Measurements from ENCODE around the gene TGFBI. TPM values are rescaled to one million over a fixed set of nuclear protein-coding genes. Genes with fewer than 3 reads are reported as not detected.
A peak's percentile ranks its signal among the peaks of the same experiment; 100 is the strongest.

The TGFBI gene
- polyA plus RNA-seq, 3 donors, result 480 to 653 (median 565) TPM

DNA sequence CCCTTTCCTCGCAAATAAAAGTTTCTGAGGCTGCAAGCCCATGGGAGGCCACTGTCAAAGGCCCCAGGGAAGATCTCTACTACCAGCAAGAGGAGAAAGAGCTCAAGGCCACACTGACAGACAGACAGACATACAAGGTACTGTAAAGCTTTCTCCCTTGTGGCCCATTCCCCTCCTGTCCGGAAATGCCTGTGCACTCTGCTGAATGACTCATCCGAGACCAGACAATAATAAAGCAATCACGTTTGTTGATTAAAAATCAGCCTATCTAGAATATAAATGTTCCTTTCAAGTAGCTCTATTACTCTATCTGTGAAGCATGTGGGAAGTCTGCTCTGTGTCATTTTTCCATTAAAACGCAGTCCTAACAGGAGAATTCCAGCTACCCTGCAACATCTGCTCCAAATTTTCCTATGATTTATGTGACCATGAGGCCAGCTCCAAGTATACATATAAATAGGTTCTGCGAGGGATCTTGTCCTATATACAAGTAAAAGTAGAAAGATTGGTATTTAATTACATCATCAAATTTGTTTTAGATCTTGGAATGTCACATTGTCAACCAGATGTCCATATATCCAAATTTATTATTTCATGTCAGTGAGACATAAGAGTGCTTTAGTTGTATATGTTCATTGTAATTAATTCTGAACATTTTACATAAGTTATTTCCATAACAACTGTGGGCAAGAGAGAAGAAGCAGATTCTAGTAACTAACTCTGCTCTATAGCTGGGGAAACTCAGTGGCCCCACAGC, 34.7 kb upstream of the TGFBI start:
- no peaks in the 10 kb centered on the region for H3K9me3 ChIP-seq (replicated peaks in 1 of 2; ENCODE audit: control insufficient read depth in 1 of 2, insufficient read depth in 1 of 2, low read length in 2 of 2)
- no peak overlapping the region for H3K9ac ChIP-seq (ENCODE audit: insufficient read depth, low read length, poor library complexity, severe bottlenecking)
- DNase-seq, result no peak
- H2AFZ ChIP-seq (ENCODE audit: insufficient read depth, low read depth, low read length, poor library complexity, severe bottlenecking), result no peak overlapping the region
- Mint-ChIP-seq H3K27me3 (ENCODE audit: low read depth in 3 of 3) (peaks cover 3 to 21% (median 7%) of the 10 kb centered on the region in 3 donors), H3K4me1 (peaks cover 34% of the 10 kb centered on the region), H3K36me3 (peaks cover 0 to 3% of the 10 kb centered on the region in 2 donors), H3K27ac (no peak overlapping the region), H3K9me3 (no peaks in the 10 kb centered on the region), H3K4me3 (no peak overlapping the region)
- H3K4me1 ChIP-seq (ENCODE audit: control insufficient read depth in 1 of 2, insufficient read depth in 2 of 2, low read length in 2 of 2), result peaks cover 21 to 40% of the 10 kb centered on the region in 2 donors
- intact Hi-C loops (cut with micrococcal nuclease), result loop anchor here in 1 of 2 donors (5.0 kb wide), 1 partner anchor 33 kb away; the partner anchor contains the start of gene TGFBI
- no peaks in the 10 kb centered on the region for H3K36me3 ChIP-seq (replicated peaks in 1 of 2; ENCODE audit: control insufficient read depth in 1 of 2, insufficient read depth in 2 of 2, low read length in 2 of 2)
- no peaks in the 10 kb centered on the region for H3K27me3 ChIP-seq (ENCODE audit: control insufficient read depth in 2 of 2, insufficient read depth in 2 of 2, low read length in 2 of 2)
- no peaks in the 10 kb centered on the region for H4K20me1 ChIP-seq (ENCODE audit: insufficient read depth, low read length)
- H3K79me2 ChIP-seq (ENCODE audit: insufficient read depth, low read length), result no peaks in the 10 kb centered on the region
- TF ChIP-seq, protein P1, sequence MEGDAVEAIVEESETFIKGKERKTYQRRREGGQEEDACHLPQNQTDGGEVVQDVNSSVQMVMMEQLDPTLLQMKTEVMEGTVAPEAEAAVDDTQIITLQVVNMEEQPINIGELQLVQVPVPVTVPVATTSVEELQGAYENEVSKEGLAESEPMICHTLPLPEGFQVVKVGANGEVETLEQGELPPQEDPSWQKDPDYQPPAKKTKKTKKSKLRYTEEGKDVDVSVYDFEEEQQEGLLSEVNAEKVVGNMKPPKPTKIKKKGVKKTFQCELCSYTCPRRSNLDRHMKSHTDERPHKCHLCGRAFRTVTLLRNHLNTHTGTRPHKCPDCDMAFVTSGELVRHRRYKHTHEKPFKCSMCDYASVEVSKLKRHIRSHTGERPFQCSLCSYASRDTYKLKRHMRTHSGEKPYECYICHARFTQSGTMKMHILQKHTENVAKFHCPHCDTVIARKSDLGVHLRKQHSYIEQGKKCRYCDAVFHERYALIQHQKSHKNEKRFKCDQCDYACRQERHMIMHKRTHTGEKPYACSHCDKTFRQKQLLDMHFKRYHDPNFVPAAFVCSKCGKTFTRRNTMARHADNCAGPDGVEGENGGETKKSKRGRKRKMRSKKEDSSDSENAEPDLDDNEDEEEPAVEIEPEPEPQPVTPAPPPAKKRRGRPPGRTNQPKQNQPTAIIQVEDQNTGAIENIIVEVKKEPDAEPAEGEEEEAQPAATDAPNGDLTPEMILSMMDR (IDR thresholded peaks at IDR 0.05), result no peak
- no peak overlapping the region for H3K4me3 ChIP-seq (replicated peaks in 1 of 3; ENCODE audit: low read depth in 2 of 3, low read length in 3 of 3)
- WGBS (ENCODE audit: insufficient coverage), result 89% methylated on average over 1 of the region's 6 CpGs
- H3K4me2 ChIP-seq (replicated peaks; ENCODE audit: extremely low read depth, low read length, poor library complexity, severe bottlenecking), result no peak overlapping the region
- no peak overlapping the region for H3K27ac ChIP-seq (ENCODE audit: low read depth in 1 of 2, low read length in 2 of 2)

DNA sequence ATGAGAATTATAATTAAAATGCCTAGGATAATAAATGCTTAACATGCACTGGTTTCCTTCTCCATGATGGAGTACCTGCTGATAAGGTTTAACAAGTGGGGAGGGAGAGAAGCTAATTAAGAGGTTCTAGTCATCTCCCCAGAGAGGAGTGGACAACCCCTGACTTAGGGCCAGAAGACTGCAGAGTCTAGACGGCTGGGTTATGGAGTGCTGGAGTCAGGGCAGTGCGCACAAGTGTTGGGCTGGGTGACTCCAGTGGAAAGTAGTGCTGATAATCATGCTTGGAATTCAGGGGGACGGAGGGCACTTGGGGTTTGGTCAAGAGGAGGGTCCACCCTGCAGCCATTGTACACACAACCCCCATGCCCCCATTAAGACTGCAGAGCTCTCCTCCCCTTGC, 32.8 kb upstream of the TGFBI start:
- H3K27ac Mint-ChIP-seq, result peak overlapping the region in 1 of 7 donors; percentile 3
- intact Hi-C loops (cut with micrococcal nuclease), result loop anchor here in 1 of 2 donors (5.0 kb wide), 1 partner anchor 36 kb away; no protein-coding TSS in a partner anchor
- Histone ChIP-seq H3K9ac (ENCODE audit: insufficient read depth, low read length, poor library complexity, severe bottlenecking) (no peak overlapping the region), H3K27me3 (ENCODE audit: control insufficient read depth in 2 of 2, insufficient read depth in 2 of 2, low read length in 2 of 2) (no peaks in the 10 kb centered on the region), H3K36me3 (replicated peaks in 1 of 2; ENCODE audit: control insufficient read depth in 1 of 2, insufficient read depth in 2 of 2, low read length in 2 of 2) (no peaks in the 10 kb centered on the region), H3K9me3 (replicated peaks in 1 of 2; ENCODE audit: control insufficient read depth in 1 of 2, insufficient read depth in 1 of 2, low read length in 2 of 2) (no peaks in the 10 kb centered on the region), H4K20me1 (ENCODE audit: insufficient read depth, low read length) (no peaks in the 10 kb centered on the region), H2AFZ (ENCODE audit: insufficient read depth, low read depth, low read length, poor library complexity, severe bottlenecking) (no peak overlapping the region), H3K4me3 (replicated peaks in 1 of 3; ENCODE audit: low read depth in 2 of 3, low read length in 3 of 3) (no peak overlapping the region), H3K27ac (ENCODE audit: low read depth in 1 of 2, low read length in 2 of 2) (no peak overlapping the region), H3K79me2 (ENCODE audit: insufficient read depth, low read length) (no peaks in the 10 kb centered on the region), H3K4me2 (replicated peaks; ENCODE audit: extremely low read depth, low read length, poor library complexity, severe bottlenecking) (no peak overlapping the region), H3K4me1 (ENCODE audit: control insufficient read depth in 1 of 2, insufficient read depth in 2 of 2, low read length in 2 of 2) (peaks cover 34 to 51% of the 10 kb centered on the region in 2 donors)
- TF ChIP-seq, protein P1 (IDR thresholded peaks at IDR 0.05), result no peak
- no peaks in the 10 kb centered on the region for H3K9me3 Mint-ChIP-seq
- no peak for DNase-seq
- peaks cover 45% of the 10 kb centered on the region for H3K4me1 Mint-ChIP-seq
- peaks cover 0 to 3% of the 10 kb centered on the region in 2 donors for H3K36me3 Mint-ChIP-seq
- peaks cover 3 to 19% (median 7%) of the 10 kb centered on the region in 3 donors for H3K27me3 Mint-ChIP-seq (ENCODE audit: low read depth in 3 of 3)
- no peak overlapping the region for H3K4me3 Mint-ChIP-seq
- WGBS (ENCODE audit: insufficient coverage), result 100% methylated on average over 2 of the region's 3 CpGs
